ENCODE results near the gene LILRB4. TPM values are rescaled to one million over a fixed set of nuclear protein-coding genes. Genes with fewer than 3 reads are reported as not detected.
"Not testable (repeated sequence)": the region's sequence is repeated elsewhere in the genome, so short reads cannot be mapped to it uniquely, and the experiment has no call there.

LILRB4 gene
- total RNA-seq, 2 experiments from 2014 or later: not detected

DNA sequence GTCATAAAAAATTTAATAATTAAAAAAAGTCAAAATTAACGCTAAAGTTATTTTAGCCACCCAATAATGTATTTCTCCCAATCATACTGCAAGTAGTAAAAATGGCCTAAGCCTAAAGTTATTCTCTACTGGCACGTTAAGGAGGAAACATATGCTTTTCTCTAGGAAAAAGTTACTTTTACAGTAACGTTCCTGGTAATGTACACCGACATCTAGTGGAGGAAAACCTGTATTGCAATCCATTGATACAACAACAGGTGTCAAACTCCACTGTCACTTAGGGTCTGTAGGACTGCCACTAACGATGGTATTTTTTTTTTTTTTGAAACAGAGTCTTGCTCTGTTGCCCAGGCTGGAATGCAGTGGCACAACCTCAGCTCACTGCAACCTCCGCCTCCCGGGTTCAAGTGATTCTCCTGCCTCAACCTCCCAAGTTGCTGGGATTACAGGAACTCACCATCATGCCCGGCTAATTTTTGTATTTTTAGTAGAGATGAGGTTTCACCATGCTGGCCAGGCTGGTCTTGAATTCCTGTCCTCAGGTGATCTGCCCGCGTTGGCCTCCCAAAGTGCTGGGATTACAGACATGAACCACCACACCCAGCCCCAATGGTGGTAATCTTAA is 13.5 kb downstream of the LILRB4 start:
- intact Hi-C loops (cut with micrococcal nuclease): loop anchor here (1.0 kb wide), 1 partner anchor 195 kb away; no protein-coding TSS in a partner anchor
- H3K4me3 Mint-ChIP-seq; DNase-seq; H3K4me1 Mint-ChIP-seq (ENCODE audit: low read depth); H3K27me3 Mint-ChIP-seq (ENCODE audit: low read depth); H3K27ac Mint-ChIP-seq; H3K36me3 Mint-ChIP-seq (ENCODE audit: low read depth); H3K9me3 Mint-ChIP-seq: not testable (repeated sequence)
- CTCF ChIA-PET: interaction anchor here (0.7 to 7.4 kb wide), 5 partner anchors 22 to 198 kb away, joined by 3 to 62 read pairs (median 29); no protein-coding TSS in a partner anchor

DNA sequence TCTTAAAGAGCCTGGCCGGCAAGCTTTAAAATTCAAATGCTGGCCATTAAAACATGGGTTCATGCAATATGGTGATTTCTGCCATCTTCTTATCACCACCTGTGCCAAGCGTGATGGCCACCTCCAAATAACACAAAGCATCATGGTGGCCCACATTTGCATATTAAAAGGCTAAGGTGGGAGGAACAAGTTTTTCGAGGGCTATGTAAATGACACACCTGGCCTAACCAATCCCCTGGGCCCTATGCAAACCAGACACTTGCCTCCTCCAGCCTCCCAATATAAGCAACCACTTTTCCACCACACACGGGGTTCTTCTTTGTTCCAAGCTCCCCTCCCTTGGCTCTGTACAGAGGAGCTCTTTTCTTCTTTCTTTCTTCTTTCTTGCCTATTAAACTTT is 14.4 kb downstream of the LILRB4 start:
- Mint-ChIP-seq H3K9me3 (no peaks in the 10 kb centered on the region), H3K36me3 (ENCODE audit: low read depth) (no peaks in the 10 kb centered on the region), H3K4me1 (ENCODE audit: low read depth) (no peaks in the 10 kb centered on the region), H3K27ac (no peak overlapping the region), H3K4me3 (no peak overlapping the region), H3K27me3 (ENCODE audit: low read depth) (no peaks in the 10 kb centered on the region)
- intact Hi-C loops (cut with micrococcal nuclease): no loop called here
- CTCF ChIA-PET: interaction anchor here (0.6 to 7.4 kb wide), 3 partner anchors 31 to 198 kb away, joined by 3 to 62 read pairs (median 7); no protein-coding TSS in a partner anchor
- no peak for DNase-seq

DNA sequence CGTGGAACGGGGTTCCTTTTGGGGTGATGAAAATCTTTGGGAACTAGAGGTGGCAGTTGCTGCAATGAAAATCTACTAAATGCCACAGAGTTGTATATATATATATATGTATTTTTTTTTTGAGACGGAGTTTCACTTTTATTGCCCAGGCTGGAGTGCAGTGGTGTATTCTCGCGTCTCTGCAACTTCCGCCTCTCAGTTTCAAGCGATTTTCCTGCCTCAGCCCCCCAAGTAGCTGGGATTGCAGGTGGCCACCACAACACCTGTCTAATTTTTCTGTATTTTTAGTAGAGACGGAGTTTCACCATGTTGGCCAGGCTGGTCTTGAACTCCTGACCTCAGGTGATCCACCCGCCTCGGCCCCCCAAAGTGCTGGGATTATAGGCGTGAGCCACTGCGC is 18.8 kb downstream of the LILRB4 start:
- H3K36me3 Mint-ChIP-seq (ENCODE audit: low read depth); H3K4me3 Mint-ChIP-seq; H3K9me3 Mint-ChIP-seq; H3K4me1 Mint-ChIP-seq (ENCODE audit: low read depth); H3K27me3 Mint-ChIP-seq (ENCODE audit: low read depth); H3K27ac Mint-ChIP-seq; intact Hi-C loops (cut with micrococcal nuclease); DNase-seq: not testable (repeated sequence)
- CTCF ChIA-PET: interaction anchor here (1.3 to 7.4 kb wide), 2 partner anchors 9 to 202 kb away, joined by 3 to 62 read pairs; no protein-coding TSS in a partner anchor

DNA sequence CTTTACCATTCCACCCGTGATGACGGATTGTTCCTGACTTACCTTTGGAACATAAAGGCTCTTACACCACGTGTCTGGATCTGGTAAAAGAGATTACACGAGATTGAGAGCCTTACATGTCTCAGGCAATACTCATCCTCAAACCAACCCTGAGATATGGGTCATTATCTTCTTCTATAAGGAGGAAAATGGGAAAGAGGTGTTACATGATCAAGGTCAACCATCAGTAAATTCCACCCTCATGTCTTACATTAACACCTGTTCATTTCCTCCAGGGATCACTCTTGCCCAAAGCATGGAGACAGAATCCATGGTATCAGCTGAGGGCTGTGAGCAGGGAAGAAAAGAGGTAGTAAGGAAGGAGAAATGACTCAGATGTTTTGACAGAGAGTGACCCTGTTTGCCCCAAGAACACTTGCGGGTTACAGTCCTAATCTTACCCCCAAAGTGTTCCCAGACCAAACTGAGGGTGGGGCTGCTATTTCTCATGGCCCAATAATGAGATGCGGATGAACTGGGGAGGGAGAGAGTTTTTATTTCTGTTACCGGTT is 19.6 kb downstream of the LILRB4 start:
- Mint-ChIP-seq H3K27me3 (ENCODE audit: low read depth) (peaks cover 8% of the 10 kb centered on the region), H3K27ac (no peak overlapping the region), H3K4me3 (no peak overlapping the region), H3K9me3 (peaks cover 3% of the 10 kb centered on the region), H3K4me1 (ENCODE audit: low read depth) (no peaks in the 10 kb centered on the region), H3K36me3 (ENCODE audit: low read depth) (no peaks in the 10 kb centered on the region)
- CTCF ChIA-PET: interaction anchor here (1.5 to 7.4 kb wide), 2 partner anchors 8 to 203 kb away, joined by 16 to 62 read pairs; no protein-coding TSS in a partner anchor
- DNase-seq: no peak
- intact Hi-C loops (cut with micrococcal nuclease): no loop called here

DNA sequence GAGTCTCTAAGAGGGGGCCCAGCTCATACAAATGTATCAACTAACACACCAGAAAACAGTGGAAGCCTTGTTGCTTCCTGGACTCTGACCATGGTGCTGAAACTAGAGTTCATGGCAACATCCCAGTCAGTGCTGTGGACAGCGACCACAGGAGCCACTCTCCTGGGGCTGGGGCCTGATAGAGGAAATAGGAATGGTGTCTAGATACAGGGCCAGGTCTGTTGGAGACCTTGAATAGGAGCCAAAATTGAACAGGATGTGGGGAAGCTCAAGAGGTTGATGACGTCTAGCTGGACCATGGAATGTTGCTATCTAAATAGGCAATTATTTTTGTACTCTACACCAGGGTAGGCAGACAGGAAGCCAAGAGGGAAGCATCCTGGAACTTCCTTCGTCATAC is 21.7 kb downstream of the LILRB4 start:
- H3K4me1 Mint-ChIP-seq (ENCODE audit: low read depth): no peaks in the 10 kb centered on the region
- CTCF ChIA-PET: interaction anchor here (1.4 kb wide), 1 partner anchor 35 kb away, joined by 3 read pairs; no protein-coding TSS in a partner anchor
- no peaks in the 10 kb centered on the region for H3K36me3 Mint-ChIP-seq (ENCODE audit: low read depth)

DNA sequence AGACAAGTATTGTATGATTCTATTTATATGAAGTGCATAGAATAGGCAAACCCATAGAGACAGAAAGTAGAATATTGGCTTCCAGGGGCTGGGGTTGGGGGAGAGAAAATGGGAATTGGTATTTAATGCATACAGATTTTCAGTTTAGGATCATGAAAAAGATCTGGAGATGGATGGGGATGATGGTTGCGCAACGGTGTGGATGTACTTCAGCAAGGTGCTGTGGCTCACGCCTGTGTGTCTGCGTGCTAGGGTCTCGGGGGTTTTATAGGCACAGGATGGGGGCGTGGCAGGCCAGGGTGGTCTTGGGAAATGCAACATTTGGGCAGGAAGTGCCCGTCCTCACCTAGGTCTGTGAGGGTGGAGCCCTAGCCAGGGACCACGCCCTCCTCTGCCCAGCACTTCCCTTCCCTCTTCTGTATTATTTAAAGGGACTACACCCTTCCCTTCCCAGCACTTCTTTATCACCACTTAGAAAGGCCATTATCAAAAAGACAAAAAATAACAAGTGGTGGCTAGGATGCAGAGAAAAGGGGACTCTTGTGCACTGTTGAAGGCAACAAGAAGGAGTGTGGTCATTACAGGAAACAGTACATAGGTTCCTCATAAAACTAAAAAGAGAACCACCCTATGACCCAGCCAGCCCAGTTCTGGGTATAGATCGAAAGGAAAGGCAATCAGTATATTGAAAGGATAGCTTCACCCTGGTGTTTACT is 29.0 kb downstream of the LILRB4 start:
- DNase-seq: no peak
- intact Hi-C loops (cut with micrococcal nuclease): no loop called here
- Mint-ChIP-seq H3K4me1 (ENCODE audit: low read depth) (no peaks in the 10 kb centered on the region), H3K36me3 (ENCODE audit: low read depth) (no peaks in the 10 kb centered on the region), H3K27me3 (ENCODE audit: low read depth) (peaks cover 20% of the 10 kb centered on the region), H3K4me3 (no peak overlapping the region), H3K27ac (no peak overlapping the region), H3K9me3 (peaks cover 2% of the 10 kb centered on the region)
- CTCF ChIA-PET: no interaction called here

More for the DNA sequence above, 21.7 kb downstream of the LILRB4 start:
- peak; percentile 30 for DNase-seq
- Mint-ChIP-seq H3K9me3 (peaks cover 3% of the 10 kb centered on the region), H3K4me3 (no peak overlapping the region), H3K27me3 (ENCODE audit: low read depth) (peaks cover 11% of the 10 kb centered on the region), H3K27ac (no peak overlapping the region)
- intact Hi-C loops (cut with micrococcal nuclease): no loop called here

DNA sequence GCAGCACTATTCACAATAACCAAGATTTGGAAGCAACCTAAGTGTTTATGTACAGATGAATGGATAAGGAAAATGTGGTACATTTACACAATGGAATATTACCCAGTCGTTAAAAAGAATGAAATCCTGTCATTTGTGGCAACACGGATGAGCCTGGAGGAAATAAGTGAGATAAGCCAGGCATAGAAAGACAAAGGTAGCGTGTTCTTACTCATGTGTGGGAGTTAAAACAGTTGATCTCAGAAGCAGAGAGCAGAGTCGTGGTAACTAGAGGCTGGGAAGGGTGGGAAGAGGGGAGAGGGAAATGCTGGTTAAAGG is 29.5 kb downstream of the LILRB4 start:
- Mint-ChIP-seq H3K36me3 (ENCODE audit: low read depth) (no peaks in the 10 kb centered on the region), H3K27me3 (ENCODE audit: low read depth) (peaks cover 20% of the 10 kb centered on the region), H3K9me3 (peaks cover 2% of the 10 kb centered on the region), H3K27ac (no peak overlapping the region), H3K4me1 (ENCODE audit: low read depth) (no peaks in the 10 kb centered on the region), H3K4me3 (no peak overlapping the region)
- CTCF ChIA-PET: no interaction called here
- intact Hi-C loops (cut with micrococcal nuclease): no loop called here
- no peak for DNase-seq

DNA sequence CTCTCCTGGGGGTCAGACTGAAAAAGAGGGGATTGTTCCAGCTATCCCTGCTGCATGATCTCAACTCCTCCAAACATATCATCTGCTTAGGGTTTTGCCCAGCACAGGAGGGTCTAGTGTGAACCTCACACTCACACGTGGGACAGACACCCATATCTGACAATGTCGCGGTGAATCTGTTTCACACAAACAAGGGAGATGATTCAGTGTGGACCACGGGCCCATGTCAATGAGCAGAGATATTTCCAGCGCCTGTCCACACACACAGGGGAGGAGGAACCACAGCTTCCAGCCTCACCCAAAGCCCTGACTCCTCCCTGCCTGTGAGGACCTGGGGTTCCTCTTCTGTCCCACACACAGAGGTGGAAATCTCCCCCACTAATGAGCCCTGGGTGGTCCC is 31.9 kb downstream of the LILRB4 start:
- no peaks in the 10 kb centered on the region for H3K4me1 Mint-ChIP-seq (ENCODE audit: low read depth)
- H3K27ac Mint-ChIP-seq: no peak overlapping the region
- CTCF ChIA-PET: no interaction called here
- H3K27me3 Mint-ChIP-seq (ENCODE audit: low read depth): peaks cover 24% of the 10 kb centered on the region
- DNase-seq: no peak
- intact Hi-C loops (cut with micrococcal nuclease): no loop called here
- H3K4me3 Mint-ChIP-seq: no peak overlapping the region
- H3K9me3 Mint-ChIP-seq: peaks cover 2% of the 10 kb centered on the region
- H3K36me3 Mint-ChIP-seq (ENCODE audit: low read depth): no peaks in the 10 kb centered on the region

DNA sequence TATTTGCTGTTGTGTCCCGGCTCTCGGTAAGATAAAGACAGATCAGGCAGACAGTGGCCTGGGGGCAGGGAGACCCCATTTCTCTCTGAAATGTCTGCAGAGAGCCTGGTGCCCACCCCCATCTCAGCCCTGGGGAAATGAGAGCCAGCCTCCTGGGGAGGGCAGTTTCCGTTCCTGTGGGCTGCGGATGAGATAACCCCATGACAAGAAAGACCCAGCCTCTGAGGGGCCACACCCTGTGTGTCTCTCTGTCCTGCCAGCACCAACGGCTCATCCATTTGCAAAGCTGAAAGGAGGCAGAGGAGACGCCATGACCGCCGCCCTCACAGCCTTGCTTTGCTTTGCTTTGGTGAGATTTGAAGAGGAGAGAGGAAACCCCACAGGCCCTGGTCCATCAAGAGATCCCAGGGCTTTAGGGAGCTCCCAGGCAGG is 33.3 kb downstream of the LILRB4 start:
- CTCF ChIA-PET: no interaction called here
- Mint-ChIP-seq H3K27ac (no peak overlapping the region), H3K36me3 (ENCODE audit: low read depth) (no peaks in the 10 kb centered on the region), H3K4me1 (ENCODE audit: low read depth) (no peaks in the 10 kb centered on the region), H3K27me3 (ENCODE audit: low read depth) (peaks cover 33% of the 10 kb centered on the region), H3K4me3 (no peak overlapping the region), H3K9me3 (peaks cover 2% of the 10 kb centered on the region)
- intact Hi-C loops (cut with micrococcal nuclease): no loop called here
- DNase-seq: no peak

DNA sequence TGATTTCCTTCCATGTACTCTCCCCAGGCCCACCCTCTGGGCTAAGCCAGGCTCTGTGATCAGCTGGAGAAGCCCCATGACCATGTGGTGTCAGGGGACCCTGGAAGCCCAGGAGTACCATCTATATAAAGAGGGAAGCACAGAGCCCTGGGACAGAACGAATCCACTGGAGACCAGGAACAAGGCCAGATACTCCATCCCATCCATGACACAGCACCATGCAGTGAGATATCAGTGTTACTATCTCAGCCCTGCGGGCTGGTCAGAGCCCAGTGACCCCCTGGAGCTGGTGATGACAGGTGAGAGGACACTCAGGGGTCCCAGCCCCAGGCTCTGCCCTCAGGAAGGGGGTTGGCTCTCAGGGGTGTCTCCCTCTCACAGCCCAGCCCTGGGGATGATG is 34.0 kb downstream of the LILRB4 start:
- Mint-ChIP-seq H3K27me3 (ENCODE audit: low read depth) (peaks cover 29% of the 10 kb centered on the region), H3K36me3 (ENCODE audit: low read depth) (no peaks in the 10 kb centered on the region), H3K4me1 (ENCODE audit: low read depth) (no peaks in the 10 kb centered on the region), H3K27ac (no peak overlapping the region), H3K4me3 (no peak overlapping the region), H3K9me3 (peaks cover 2% of the 10 kb centered on the region)
- intact Hi-C loops (cut with micrococcal nuclease): no loop called here
- CTCF ChIA-PET: no interaction called here
- DNase-seq: no peak

DNA sequence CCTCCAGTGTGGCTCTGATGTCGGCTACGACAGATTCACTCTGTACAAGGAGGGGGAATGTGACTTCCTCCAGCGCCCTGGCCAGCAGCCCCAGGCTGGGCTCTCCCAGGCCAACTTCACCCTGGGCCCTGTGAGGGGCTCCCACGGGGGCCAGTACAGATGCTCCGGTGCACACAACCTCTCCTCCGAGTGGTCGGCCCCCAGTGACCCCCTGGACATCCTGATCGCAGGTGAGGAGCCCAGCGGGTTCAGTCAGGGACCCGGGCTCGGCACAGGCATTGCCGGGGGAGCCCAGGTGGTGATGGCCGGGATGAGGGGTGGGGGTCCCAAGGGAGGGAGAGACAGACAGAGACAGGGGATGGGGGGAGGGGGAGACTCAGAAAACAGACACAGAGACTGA is 34.9 kb downstream of the LILRB4 start:
- H3K27ac Mint-ChIP-seq; H3K9me3 Mint-ChIP-seq; H3K36me3 Mint-ChIP-seq (ENCODE audit: low read depth); H3K4me3 Mint-ChIP-seq; H3K4me1 Mint-ChIP-seq (ENCODE audit: low read depth); DNase-seq; intact Hi-C loops (cut with micrococcal nuclease); CTCF ChIA-PET: not testable (repeated sequence)
- peaks cover 24% of the 10 kb centered on the region for H3K27me3 Mint-ChIP-seq (ENCODE audit: low read depth)

DNA sequence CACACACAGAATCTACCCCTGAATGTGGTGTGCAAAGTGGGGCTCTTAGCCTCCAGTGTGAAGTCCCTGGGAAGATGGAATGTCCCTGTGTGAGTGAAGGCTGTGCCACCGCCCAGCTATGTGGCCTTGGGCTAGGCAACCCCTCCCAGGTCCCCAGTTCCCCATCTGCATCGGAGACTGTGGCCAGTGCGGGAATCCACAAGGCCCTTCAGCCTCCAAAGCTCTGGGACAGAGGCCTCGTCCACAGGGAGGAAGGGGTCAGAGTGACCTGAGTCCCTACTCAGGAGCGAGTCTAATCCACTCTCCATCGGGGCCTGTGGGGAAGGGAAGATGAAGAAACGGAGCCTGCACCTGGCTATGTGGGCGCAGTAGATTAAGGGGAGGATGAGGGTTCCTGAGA is 42.1 kb downstream of the LILRB4 start:
- no peak for DNase-seq
- Mint-ChIP-seq H3K4me3 (no peak overlapping the region), H3K27ac (no peak overlapping the region), H3K9me3 (no peaks in the 10 kb centered on the region), H3K4me1 (ENCODE audit: low read depth) (no peaks in the 10 kb centered on the region), H3K27me3 (ENCODE audit: low read depth) (peaks cover 16% of the 10 kb centered on the region), H3K36me3 (ENCODE audit: low read depth) (no peaks in the 10 kb centered on the region)
- intact Hi-C loops (cut with micrococcal nuclease): no loop called here
- CTCF ChIA-PET: no interaction called here

DNA sequence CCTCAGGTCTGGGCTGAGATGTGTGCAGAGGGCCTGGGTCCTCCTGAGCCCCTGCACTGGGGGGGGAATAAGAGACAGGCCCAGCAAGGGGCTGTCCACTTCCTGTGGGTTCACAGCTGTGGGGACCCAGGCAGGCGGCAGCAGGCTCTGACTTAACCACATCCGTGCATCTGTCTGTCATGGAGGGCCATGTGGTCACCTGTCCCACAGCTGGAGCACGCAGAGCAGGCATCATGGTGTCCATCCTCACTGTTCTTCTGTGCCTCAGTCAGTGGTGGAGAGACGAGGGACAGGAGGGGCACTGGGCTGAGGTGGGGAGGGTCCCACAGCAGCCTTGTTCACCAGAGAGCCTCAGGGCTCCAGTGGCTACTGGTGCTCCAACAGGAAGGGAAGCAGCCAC is 45.2 kb downstream of the LILRB4 start:
- H3K27me3 Mint-ChIP-seq (ENCODE audit: low read depth): peaks cover 8% of the 10 kb centered on the region
- intact Hi-C loops (cut with micrococcal nuclease): no loop called here
- no peaks in the 10 kb centered on the region for H3K4me1 Mint-ChIP-seq (ENCODE audit: low read depth)
- H3K36me3 Mint-ChIP-seq (ENCODE audit: low read depth): no peaks in the 10 kb centered on the region
- H3K27ac Mint-ChIP-seq: no peak overlapping the region
- no peak overlapping the region for H3K4me3 Mint-ChIP-seq
- no peaks in the 10 kb centered on the region for H3K9me3 Mint-ChIP-seq
- DNase-seq: no peak
- CTCF ChIA-PET: no interaction called here

Measured in activated naive CD4-positive, alpha-beta T cell treated with anti-CD3 and anti-CD28 coated beads for 36 hours (primary cell).